Measurements from ENCODE around the gene ZSWIM8.

The ZSWIM8 gene

DNA sequence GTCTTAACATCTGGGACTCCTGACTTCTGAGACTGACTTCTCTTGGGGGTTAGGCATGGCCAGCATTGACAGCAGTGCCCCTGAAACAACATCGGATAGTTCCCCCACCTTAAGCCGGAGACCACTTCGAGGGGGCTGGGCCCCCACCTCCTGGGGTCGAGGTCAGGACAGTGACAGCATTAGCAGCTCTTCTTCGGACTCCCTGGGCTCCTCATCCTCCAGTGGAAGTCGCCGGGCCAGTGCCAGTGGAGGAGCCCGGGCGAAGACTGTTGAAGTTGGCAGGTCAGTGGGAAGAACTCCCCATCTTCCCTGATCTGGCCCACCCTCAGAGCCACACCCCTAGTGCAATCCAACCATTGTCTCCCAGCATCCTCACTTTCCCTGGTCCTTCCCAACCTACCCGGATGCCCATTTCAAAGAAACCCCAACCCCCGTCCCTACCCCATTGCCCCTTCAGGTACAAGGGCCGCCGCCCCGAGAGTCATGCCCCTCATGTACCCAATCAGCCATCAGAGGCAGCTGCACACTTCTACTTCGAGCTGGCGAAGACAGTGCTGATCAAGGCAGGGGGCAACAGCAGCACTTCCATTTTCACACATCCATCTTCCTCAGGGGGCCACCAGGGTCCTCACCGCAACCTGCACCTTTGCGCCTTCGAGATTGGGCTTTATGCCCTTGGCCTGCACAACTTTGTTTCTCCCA lies 12.1 kb downstream of the ZSWIM8 start:
- DNase-seq, result no peak

DNA sequence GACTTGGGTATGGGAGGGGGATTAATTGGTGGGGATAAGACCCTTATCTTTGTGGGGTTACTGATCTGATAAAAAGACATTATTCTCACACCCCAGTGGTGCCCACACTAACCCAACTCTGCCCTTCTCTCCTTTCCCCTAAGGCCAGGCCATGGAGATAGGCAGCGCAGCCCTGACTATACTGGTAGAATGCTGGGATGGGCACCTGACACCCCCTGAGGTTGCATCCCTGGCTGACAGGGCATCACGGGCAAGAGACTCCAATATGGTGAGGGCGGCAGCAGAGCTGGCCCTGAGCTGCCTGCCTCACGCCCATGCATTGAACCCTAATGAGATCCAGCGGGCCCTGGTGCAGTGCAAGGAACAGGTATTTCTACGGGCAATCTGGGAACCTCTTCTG lies 12.7 kb downstream of the ZSWIM8 start:
- DNase-seq, result no peak

DNA sequence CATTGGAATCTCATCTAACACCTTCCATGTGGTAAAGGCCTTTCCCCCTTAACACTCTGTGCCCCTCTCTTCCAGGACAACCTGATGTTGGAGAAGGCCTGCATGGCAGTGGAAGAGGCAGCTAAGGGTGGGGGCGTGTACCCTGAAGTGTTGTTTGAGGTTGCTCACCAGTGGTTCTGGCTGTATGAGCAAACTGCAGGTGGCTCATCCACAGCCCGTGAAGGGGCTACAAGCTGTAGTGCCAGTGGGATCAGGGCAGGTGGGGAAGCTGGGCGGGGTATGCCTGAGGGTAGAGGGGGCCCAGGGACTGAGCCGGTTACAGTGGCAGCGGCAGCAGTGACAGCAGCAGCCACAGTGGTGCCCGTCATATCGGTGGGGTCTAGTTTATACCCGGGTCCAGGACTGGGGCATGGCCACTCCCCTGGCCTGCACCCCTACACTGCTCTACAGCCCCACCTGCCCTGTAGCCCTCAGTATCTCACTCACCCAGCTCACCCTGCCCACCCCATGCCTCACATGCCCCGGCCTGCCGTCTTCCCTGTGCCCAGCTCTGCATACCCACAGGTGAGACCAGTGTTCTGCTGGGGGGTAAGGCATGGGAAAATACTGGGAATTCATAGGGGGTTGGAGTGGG lies 13.6 kb downstream of the ZSWIM8 start:
- DNase-seq, result no peak

DNA sequence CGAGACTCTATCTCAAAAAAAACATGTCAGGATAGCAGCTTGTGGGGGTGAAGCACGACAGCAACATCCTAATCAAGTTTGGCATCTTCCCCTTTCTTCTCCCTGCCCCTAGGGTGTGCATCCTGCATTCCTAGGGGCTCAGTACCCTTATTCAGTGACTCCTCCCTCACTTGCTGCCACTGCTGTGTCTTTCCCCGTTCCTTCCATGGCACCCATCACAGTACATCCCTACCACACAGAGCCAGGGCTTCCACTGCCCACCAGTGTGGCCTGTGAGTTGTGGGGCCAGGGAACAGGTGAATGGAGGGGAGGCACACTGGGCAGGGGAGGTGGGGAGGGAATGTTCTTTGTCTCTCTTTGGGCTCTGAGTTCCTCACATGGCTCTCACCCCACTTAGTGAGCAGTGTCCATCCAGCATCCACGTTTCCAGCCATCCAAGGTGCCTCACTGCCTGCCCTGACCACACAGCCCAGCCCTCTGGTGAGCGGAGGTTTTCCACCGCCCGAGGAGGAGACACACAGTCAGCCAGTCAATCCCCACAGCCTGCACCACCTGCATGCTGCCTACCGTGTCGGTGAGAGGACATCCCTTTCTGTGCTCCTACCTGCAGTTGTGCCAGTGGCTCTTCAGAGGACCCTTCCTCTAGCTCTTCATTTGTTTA lies 14.6 kb downstream of the ZSWIM8 start:
- DNase-seq, result no peak

GRCh38 chr10:73800560-73801252 lies 15.3 kb downstream of the ZSWIM8 start:
- no peak for DNase-seq

GRCh38 chr10:73801253-73801590 lies 15.8 kb downstream of the ZSWIM8 start:
- DNase-seq, result no peak

GRCh38 chr10:73802276-73802991 lies 17.0 kb downstream of the ZSWIM8 start:
- no peak for DNase-seq

DNA sequence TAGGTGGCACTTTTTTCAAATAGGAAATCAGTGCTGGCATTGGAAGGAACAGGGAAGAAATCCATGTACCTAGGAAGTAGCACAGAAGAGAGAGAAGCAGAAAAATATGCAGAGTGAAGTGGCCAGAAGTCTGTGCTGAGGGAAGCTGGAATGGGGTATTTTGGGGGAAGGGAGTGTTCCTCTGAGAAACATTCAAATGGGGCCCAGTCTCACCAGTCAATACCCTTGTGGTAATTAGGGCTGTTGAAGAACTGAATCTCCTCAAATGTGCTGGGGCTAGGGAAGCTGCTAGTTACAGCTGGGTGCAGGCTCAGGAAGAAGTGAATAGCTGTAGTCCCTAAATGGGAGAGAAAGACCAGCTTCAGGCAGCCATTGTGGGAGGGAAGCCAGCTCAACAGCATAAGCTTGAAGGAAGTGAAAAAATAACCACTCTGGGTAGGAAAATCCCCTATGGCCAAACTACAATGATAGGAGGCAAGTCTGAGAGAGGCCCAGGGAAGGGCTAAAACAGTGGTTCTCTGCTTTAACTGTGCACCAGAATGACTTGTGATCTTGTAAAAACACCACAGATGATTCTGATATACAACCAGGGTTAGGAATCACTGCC lies 18.4 kb downstream of the ZSWIM8 start:
- no peak for DNase-seq

- no peak for DNase-seq
Observed at GRCh38 chr10:73806176-73806950, 21.0 kb downstream of the ZSWIM8 start.

- no peak for DNase-seq
Observed at GRCh38 chr10:73807471-73807870, 22.1 kb downstream of the ZSWIM8 start.

GRCh38 chr10:73808021-73808815 lies 22.8 kb downstream of the ZSWIM8 start:
- no peak for DNase-seq

- no peak for DNase-seq
Observed at GRCh38 chr10:73809061-73809818, 23.8 kb downstream of the ZSWIM8 start.

- DNase-seq, result no peak
Observed at GRCh38 chr10:73810358-73810734, 24.9 kb downstream of the ZSWIM8 start.

GRCh38 chr10:73810735-73811465 lies 25.5 kb downstream of the ZSWIM8 start:
- DNase-seq, result no peak

GRCh38 chr10:73812657-73813056 lies 27.3 kb downstream of the ZSWIM8 start:
- DNase-seq, result no peak

GRCh38 chr10:73813333-73813732 lies 27.9 kb downstream of the ZSWIM8 start:
- no peak for DNase-seq

GRCh38 chr10:73814276-73814895 lies 29.0 kb downstream of the ZSWIM8 start:
- no peak for DNase-seq

- no peak for DNase-seq
Observed at GRCh38 chr10:73814896-73815718, 29.7 kb downstream of the ZSWIM8 start.
